Measurements from ENCODE around the gene RPLP2. TPM values are rescaled to one million over a fixed set of nuclear protein-coding genes. Genes with fewer than 3 reads are reported as not detected.

The RPLP2 gene
- total and polyA plus RNA-seq, 4 donors = 441 to 2,648 (median 1,513) TPM

DNA sequence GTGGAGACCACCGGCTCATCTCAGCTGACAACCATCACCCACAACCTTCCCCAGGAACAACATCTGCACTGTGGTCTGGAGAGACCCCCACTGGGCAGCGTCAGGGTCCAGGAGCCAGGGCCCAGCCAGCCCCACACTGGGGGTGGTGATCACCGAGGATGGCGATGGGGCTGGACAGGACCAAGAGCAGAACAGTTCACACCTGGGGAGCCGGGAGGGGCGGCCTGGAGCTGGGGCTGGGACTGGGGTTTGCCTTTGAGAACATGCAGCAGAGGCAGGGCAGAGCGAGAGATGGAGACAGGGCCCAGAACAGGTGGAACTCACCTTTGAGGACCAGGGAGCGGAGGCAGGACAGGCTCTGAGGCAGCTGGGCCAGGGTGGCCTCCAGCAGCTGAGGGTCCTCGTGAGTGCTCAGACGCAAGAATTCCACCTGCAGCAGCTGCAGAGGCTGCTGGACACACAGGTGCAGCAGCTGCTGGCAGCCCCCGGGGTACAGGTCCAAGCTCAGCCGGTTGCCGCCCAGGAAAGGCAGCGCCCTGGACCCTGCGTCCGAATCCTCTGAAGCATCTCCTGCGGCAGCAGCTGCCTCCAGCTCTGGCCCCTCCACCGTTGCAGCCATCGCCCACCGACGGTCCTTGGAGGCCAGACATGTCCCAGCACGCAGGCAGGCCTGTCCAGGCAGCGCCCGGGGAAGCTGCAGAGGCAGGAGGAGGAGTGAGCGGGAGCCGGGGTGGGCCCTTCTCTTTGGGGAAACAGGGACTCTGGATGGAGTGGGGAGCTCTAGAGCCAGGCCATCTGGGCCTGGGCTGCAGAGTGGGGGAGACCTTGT is 5.8 kb upstream of the RPLP2 start:
- ATAC-seq (ENCODE audit: insufficient read depth, low FRiP score) = no peak
- DNase-seq = no peak
- H3K9me3 ChIP-seq (ENCODE audit: control insufficient read depth in 4 of 4, insufficient read depth in 3 of 4, low read length in 3 of 4) = no peaks in the 10 kb centered on the region
- peaks cover 0 to 24% (median 10%) of the 10 kb centered on the region in 5 donors for H3K4me1 ChIP-seq (ENCODE audit: control insufficient read depth in 5 of 5, insufficient read depth in 5 of 5, low read length in 5 of 5)
- TF ChIP-seq CTCF (IDR thresholded peaks at IDR 0.05; ENCODE audit: control extremely low read depth, extremely low read depth) = no peak
- H3K27ac ChIP-seq (ENCODE audit: low read depth in 1 of 2, low read length in 1 of 2) = no peak overlapping the region
- peak overlapping the region; percentile 34 for H3K4me3 ChIP-seq
- H3K9ac ChIP-seq (ENCODE audit: insufficient read depth in 1 of 2, low read length in 2 of 2) = no peak overlapping the region
- no peaks in the 10 kb centered on the region for H3K27me3 ChIP-seq (ENCODE audit: control insufficient read depth in 3 of 3, insufficient read depth in 3 of 3, low read length in 2 of 3)
- 57% methylated on average over 21 to 26 of the region's 26 CpGs for WGBS, 2 donors
- peaks cover 0 to 16% (median 4%) of the 10 kb centered on the region in 4 donors for H3K36me3 ChIP-seq (ENCODE audit: control insufficient read depth in 4 of 4, insufficient read depth in 4 of 4, low read length in 4 of 4)

- peak overlapping the region; percentile 34 for H3K4me3 ChIP-seq
Measured at GRCh38 chr11:804599-804964, 5.2 kb upstream of the RPLP2 start.

GRCh38 chr11:808427-809286 is 1.1 kb upstream of the RPLP2 start:
- TF ChIP-seq CTCF (IDR thresholded peaks at IDR 0.05; ENCODE audit: control extremely low read depth, extremely low read depth) = no peak
- Histone ChIP-seq H3K9me3 (ENCODE audit: control insufficient read depth in 4 of 4, insufficient read depth in 3 of 4, low read length in 3 of 4) (no peaks in the 10 kb centered on the region), H3K4me3 (peak overlapping the region; percentile 66), H3K9ac (ENCODE audit: insufficient read depth in 1 of 2, low read length in 2 of 2) (peak overlapping the region; percentile 79 to 86), H3K36me3 (ENCODE audit: control insufficient read depth in 4 of 4, insufficient read depth in 4 of 4, low read length in 4 of 4) (peaks cover 0 to 24% (median 13%) of the 10 kb centered on the region in 4 donors), H3K27ac (ENCODE audit: low read depth in 1 of 2, low read length in 1 of 2) (peak overlapping the region; percentile 94 to 97), H3K27me3 (ENCODE audit: control insufficient read depth in 3 of 3, insufficient read depth in 3 of 3, low read length in 2 of 3) (no peaks in the 10 kb centered on the region), H3K4me1 (ENCODE audit: control insufficient read depth in 5 of 5, insufficient read depth in 5 of 5, low read length in 5 of 5) (peaks cover 6 to 34% (median 14%) of the 10 kb centered on the region in 5 donors)
- ATAC-seq (ENCODE audit: insufficient read depth, low FRiP score) (peak; percentile 67), DNase-seq (no peak)
- 29 to 37% methylated on average over 31 to 36 of the region's 36 CpGs for WGBS, 2 donors

More at GRCh38 chr11:804599-804964, 5.2 kb upstream of the RPLP2 start:
- Histone ChIP-seq H3K9ac (ENCODE audit: insufficient read depth in 1 of 2, low read length in 2 of 2) (no peak overlapping the region), H3K9me3 (ENCODE audit: control insufficient read depth in 4 of 4, insufficient read depth in 3 of 4, low read length in 3 of 4) (no peaks in the 10 kb centered on the region), H3K27ac (ENCODE audit: low read depth in 1 of 2, low read length in 1 of 2) (peak overlapping the region; percentile 58 to 85), H3K27me3 (ENCODE audit: control insufficient read depth in 3 of 3, insufficient read depth in 3 of 3, low read length in 2 of 3) (no peaks in the 10 kb centered on the region), H3K4me1 (ENCODE audit: control insufficient read depth in 5 of 5, insufficient read depth in 5 of 5, low read length in 5 of 5) (peaks cover 0 to 24% (median 10%) of the 10 kb centered on the region in 5 donors), H3K36me3 (ENCODE audit: control insufficient read depth in 4 of 4, insufficient read depth in 4 of 4, low read length in 4 of 4) (peaks cover 0 to 14% (median 5%) of the 10 kb centered on the region in 4 donors)
- TF ChIP-seq CTCF (IDR thresholded peaks at IDR 0.05; ENCODE audit: control extremely low read depth, extremely low read depth) = no peak
- no peak for ATAC-seq (ENCODE audit: insufficient read depth, low FRiP score)
- no peak for DNase-seq
- WGBS, 2 donors = 3 to 6% methylated on average over 18 of the region's 18 CpGs

Data from lung (tissue), 12 donors.